Posterior vena cava (tissue), 2 donors: ENCODE data around the gene RCN1. TPM values are rescaled to one million over a fixed set of nuclear protein-coding genes. Genes with fewer than 3 reads are reported as not detected.

Experiments used
- DNase-seq: peaks from one replicate; pipeline ENCODE4 v3.0.0-alpha.2; 2020; ENCODE audit warnings: low spot score
- intact Hi-C, 2 donors: fragments of 100-400 bp; cut with DNase I; formaldehyde crosslinking; loops; one replicate each; pipeline versions ENCODE4 v1.14.1 to v1.14.2; 2022 to 2023
- total RNA-seq, 2 donors: library from RNA; stranded (reverse); fragmentation: NEBNext Ultra II Directional; extraction: Animal tissue kit (Norgen Biotek cat#: 25700); gene quantifications; one replicate each; pipeline ENCODE4 v1.2.1, GENCODE V29; 2021
- donor health status: DM: yes; HTN: yes; CAD: no.
- donor health status: DM: yes; HTN: yes; CAD: no.

Gene RCN1
- total RNA-seq, 2 donors from 2014 or later = 130 to 134 TPM

GRCh38 chr11:32141745-32142546, 51.1 kb downstream of the RCN1 start:
- no peak for DNase-seq
- intact Hi-C loops = no loop called here

- intact Hi-C loops = no loop called here
Observed at GRCh38 chr11:32143378-32143777, 52.5 kb downstream of the RCN1 start.

GRCh38 chr11:32145282-32145681, 54.4 kb downstream of the RCN1 start:
- intact Hi-C loops = no loop called here
- DNase-seq = no peak

More at GRCh38 chr11:32143378-32143777, 52.5 kb downstream of the RCN1 start:
- DNase-seq = no peak

- intact Hi-C loops = no loop called here
- no peak for DNase-seq
Observed at GRCh38 chr11:32148895-32149294, 58.0 kb downstream of the RCN1 start.

- no peak for DNase-seq
- intact Hi-C loops = no loop called here
Observed at GRCh38 chr11:32149748-32150147, 58.9 kb downstream of the RCN1 start.

GRCh38 chr11:32151027-32151426, 60.2 kb downstream of the RCN1 start:
- no peak for DNase-seq
- intact Hi-C loops = no loop called here

GRCh38 chr11:32152216-32152615, 61.3 kb downstream of the RCN1 start:
- intact Hi-C loops = no loop called here
- no peak for DNase-seq

GRCh38 chr11:32152821-32153220, 61.9 kb downstream of the RCN1 start:
- intact Hi-C loops = no loop called here
- no peak for DNase-seq

GRCh38 chr11:32153747-32154146, 62.9 kb downstream of the RCN1 start:
- no peak for DNase-seq
- intact Hi-C loops = no loop called here

- intact Hi-C loops = no loop called here
- no peak for DNase-seq
Observed at GRCh38 chr11:32154275-32154674, 63.4 kb downstream of the RCN1 start.
